GM10847 (cell line): ENCODE data around the gene BLOC1S6.

Source experiments
- POLR2A ChIP-seq: IDR thresholded peaks from 2 replicates; pipeline ENCODE4 v1.6.1; 2011; ENCODE audit not compliant: insufficient read length; ENCODE audit errors: extremely low read depth

BLOC1S6 gene

GRCh38 chr15:45583731-45584639 is 3.2 kb upstream of the BLOC1S6 start:
- TF ChIP-seq POLR2A: no peak

GRCh38 chr15:45585069-45585791 is 1.9 kb upstream of the BLOC1S6 start:
- no peak for TF ChIP-seq POLR2A

- no peak for TF ChIP-seq POLR2A
These were observed 1.1 kb upstream of the BLOC1S6 start for GRCh38 chr15:45586125-45586524.

- TF ChIP-seq POLR2A: no peak
These were observed 531 bp upstream of the BLOC1S6 start for GRCh38 chr15:45586601-45587094.

GRCh38 chr15:45587863-45588170 is 638 bp downstream of the BLOC1S6 start:
- TF ChIP-seq POLR2A: no peak

- no peak for TF ChIP-seq POLR2A
These were observed 1.2 kb downstream of the BLOC1S6 start for GRCh38 chr15:45588219-45588875.

- TF ChIP-seq POLR2A: no peak
These were observed 2.1 kb downstream of the BLOC1S6 start for GRCh38 chr15:45589256-45589655.

- TF ChIP-seq POLR2A: no peak
These were observed 7.1 kb downstream of the BLOC1S6 start for GRCh38 chr15:45594319-45594718.

GRCh38 chr15:45594835-45595530 is 7.8 kb downstream of the BLOC1S6 start:
- TF ChIP-seq POLR2A: no peak

- TF ChIP-seq POLR2A: no peak
These were observed 16.7 kb downstream of the BLOC1S6 start for GRCh38 chr15:45603881-45604280.

- no peak for TF ChIP-seq POLR2A
These were observed 17.1 kb downstream of the BLOC1S6 start for GRCh38 chr15:45604326-45604725.

GRCh38 chr15:45606413-45606812 is 19.2 kb downstream of the BLOC1S6 start:
- TF ChIP-seq POLR2A: no peak

GRCh38 chr15:45606841-45607240 is 19.7 kb downstream of the BLOC1S6 start:
- no peak for TF ChIP-seq POLR2A

GRCh38 chr15:45611305-45611704 is 24.1 kb downstream of the BLOC1S6 start:
- no peak for TF ChIP-seq POLR2A

- TF ChIP-seq POLR2A: no peak
These were observed 25.7 kb downstream of the BLOC1S6 start for GRCh38 chr15:45612790-45613415.

- TF ChIP-seq POLR2A: no peak
These were observed 29.7 kb downstream of the BLOC1S6 start for GRCh38 chr15:45616901-45617323.
